Stimulated activated CD4-positive, alpha-beta T cell treated with anti-CD3 and anti-CD28 coated beads, Interleukin-15, amount 100 ng/mL, for 48 hours (primary cell): ENCODE results near the gene GSDME.
"Not testable (repeated sequence)": the region's sequence is repeated elsewhere in the genome, so short reads cannot be mapped to it uniquely, and the experiment has no call there.

Experiments used
- DNase-seq, 2 donors: peaks; one replicate each; pipeline ENCODE4 v3.0.0-alpha.2; 2020; ENCODE audit warnings: low read depth in 2 of 2

The GSDME gene

DNA sequence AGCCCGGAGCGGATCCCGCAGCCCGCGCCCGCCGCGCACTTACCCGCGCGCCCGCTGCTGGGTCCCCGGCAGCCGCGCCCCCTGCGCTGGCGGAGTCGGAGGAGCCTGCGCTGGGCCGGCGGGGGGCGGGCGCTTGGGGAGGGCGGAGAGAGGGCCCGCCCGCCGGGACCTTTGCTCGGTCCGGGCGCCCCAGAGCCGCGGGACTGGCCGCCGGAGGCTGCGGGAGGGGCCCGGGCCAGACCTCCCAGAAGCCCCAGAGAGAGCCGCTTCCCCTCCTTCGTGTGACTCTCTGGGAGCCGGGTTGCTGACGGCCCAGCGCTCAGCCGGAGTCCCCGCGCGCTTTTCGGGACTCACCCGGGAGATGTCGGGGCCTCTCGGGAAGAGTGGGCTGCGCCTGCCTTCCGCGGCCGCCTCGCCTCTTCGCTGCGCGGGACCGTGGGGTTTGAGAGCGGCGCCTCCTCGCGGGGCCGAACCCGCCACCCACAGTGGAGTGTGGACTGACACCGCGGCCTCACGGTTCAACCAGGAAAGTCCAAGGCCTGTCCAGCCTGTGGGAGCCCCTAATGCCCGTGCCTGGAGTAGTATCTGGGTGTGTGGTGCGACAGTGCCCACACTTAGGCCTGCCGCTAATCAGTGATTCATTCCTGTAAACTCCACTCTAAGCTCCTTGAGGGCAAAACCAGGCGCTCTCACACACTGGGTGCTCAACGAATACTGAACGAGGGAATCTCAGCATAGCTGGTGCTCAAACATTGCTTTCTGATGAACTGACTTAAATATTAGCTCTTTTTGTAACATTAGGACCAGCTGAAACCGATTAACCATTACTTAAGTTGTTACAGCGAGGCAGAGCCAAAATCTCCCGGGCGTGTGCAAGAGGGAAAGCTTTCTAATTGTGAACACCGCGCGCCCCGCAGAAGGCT is at the start of gene GSDME:
Gene GSDME (minus strand): TSS at position 112 of the 923 bp plus-strand sequence. CDS start 7,690 bp downstream, outside the sequence.
- DNase-seq: no peak

DNA sequence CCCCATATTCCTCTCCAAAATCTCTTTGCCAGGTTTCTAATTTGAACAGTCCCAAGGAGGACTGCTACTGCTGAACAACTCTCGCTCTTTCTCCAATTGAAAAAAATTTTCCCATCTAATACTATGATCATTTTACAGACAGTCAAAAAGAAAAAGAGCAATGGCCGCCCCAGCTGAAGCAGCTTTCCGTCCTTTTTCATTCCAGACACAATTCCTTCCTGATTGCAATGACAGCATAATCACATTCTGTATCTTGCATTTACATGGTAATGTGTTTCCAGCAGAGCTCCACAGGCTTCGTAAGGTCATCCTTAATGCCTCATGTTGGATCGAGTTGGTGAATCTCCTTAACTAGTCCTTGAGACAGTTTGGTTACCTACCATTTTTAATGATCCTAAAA is 45.0 kb upstream of the GSDME start:
- DNase-seq: no peak

DNA sequence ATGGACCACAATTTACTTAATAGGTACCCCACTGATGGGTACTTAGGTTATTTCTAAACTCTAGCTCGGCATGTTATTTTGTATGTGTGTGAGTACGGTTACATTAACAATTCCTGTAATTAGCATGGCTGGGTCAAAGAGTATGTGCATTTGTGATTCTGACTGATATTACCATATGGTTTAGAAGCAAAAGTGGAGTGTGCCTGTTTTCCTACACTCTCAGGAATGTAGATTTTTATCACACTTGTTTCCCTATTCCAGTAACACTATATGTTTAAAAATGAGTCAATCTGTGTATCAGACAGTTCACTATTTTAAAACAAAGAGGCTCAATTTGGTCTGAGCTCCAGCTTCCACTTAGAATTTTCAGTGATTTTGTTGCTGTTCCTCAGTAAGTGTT is 44.6 kb upstream of the GSDME start:
- DNase-seq: no peak

DNA sequence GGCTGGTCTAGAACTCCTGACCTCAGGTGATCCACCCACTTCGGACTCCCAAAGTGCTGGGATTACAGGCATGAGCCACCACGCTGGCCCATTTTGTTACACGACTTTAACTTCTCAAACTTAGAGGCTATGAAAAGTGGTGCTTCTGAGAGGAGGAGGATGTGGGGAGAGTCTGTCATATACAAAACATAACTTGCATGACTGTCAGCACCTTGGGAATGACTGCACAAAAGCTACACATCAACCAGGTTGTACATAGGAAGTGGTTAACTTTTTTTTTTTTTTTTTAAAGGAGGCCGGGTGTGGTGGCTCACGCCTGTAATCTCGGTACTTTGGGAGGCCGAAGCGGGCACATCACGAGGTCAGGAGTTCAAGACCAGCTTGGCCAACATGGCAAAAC is 43.4 kb upstream of the GSDME start:
- no peak for DNase-seq

DNA sequence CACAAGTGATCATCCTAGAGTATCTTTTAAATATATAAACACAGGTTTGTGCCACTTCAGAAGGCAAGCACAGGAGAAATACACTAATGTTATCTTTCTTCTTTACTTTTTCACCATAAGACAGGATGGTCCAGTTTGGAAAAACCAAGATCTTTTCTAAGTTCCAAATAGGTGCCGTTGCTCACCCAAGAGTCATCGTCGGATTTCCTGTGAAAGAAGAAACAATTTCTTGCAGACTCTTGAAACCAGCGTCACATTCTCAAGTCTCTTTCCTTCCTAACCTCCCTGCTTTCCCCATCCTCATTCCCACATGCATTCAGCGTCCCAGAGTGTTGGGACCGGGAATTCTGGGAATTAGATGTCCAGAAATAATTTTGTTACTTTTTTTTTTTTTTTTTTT is 42.8 kb upstream of the GSDME start:
- no peak for DNase-seq

DNA sequence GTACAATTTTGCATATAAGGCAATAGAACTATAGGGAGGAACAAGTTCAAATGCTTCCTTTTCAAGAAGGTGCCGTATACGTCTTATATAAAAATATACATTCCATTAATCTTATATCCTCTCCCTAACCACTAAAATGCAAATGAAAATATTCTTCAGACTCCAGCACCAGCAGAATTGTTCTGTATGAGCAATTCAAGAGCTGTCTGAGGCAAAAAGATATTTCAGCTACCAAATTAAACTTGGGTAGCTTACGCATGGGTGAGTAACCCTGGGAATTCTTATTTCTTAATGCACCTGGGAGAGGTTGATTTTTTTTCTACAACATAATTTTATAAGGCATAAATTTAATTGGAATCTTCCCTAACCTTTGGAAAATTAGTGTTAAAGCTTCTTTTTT is 42.2 kb upstream of the GSDME start:
- no peak for DNase-seq

DNA sequence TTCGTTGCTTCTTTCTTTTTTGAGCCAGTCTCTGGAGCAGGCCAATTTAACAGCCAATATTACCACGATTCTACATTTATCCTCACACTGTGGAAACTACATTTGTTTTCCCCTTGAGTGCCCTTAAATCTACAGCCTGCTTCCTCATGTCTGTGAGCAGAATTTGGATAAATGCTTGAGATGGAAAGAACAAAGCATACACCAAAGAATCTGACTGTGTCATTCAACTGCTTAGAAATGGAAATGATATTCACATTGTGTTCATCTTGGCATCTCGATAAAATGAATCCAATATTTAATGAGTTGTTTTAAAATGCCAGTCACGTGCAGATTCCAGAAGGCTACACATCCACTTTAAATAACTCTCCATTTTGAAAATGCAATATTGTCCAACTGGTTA is 41.0 kb upstream of the GSDME start:
- no peak for DNase-seq

DNA sequence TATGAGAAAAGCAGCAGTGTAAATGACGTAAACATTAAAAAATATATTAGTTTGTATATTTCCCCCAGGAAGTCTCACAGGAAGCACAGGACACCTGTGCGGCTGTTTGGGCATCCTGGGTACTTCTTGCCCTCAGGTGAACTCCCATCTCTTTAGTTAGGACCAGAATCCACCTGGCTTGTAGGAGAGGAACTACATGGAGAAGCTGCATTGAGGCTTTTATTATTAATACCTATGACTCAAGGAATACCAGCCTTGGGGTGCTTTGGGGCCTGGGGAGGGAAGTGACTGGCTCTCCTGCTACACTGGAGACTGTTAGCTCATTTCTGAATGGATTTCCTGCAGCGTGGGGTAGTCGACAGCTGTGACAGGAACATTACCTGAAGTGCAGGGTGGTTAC is 40.0 kb upstream of the GSDME start:
- no peak for DNase-seq

DNA sequence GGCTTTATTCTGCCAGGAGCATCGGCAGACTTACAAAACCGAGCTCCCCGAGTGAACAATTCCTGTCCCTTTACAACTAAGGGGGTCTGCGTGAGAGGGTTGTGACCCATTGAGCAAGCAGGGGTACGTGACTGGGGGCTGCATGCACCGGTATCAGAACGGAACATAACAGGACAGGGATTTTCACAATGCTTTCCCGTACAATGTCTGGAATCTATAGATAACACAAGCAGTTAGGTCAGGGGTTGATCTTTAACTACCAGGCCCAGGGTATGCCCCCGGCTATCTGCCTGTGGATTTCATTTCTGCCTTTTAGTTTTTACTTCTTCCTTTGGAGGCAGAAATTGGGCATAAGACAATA is 38.1 kb upstream of the GSDME start:
- no peak for DNase-seq

DNA sequence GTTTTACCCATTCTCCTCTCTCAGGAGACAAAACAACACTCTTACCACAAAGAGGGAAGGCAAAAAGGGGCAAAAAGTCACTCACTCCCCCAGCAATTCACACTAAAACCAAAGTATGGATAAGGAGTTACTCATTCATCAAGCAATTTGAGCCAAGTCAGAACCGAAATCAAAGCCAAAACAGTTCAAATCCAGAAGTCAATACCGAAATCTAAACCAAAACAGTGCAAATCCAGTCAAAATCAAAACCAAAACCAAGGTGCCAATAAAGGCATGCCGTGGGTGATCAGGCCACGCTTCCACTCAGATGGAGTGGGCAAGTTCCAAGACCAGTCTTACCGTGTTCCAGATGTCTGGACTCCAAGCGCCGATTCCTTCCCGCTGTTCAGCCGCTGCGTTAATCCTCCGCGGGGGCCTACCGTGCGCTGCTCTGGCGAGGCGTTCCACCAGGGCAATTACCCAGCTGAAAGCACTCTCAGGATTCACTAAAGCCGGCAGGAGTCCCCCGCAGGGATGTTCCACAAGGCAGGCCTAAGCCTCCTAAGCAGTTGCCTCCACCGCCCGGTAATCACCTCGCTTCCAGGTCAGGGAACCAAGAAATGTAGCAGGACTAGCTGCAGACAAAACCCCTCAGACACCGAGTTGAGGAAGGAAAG is 37.6 kb upstream of the GSDME start:
- not testable (repeated sequence) for DNase-seq

DNA sequence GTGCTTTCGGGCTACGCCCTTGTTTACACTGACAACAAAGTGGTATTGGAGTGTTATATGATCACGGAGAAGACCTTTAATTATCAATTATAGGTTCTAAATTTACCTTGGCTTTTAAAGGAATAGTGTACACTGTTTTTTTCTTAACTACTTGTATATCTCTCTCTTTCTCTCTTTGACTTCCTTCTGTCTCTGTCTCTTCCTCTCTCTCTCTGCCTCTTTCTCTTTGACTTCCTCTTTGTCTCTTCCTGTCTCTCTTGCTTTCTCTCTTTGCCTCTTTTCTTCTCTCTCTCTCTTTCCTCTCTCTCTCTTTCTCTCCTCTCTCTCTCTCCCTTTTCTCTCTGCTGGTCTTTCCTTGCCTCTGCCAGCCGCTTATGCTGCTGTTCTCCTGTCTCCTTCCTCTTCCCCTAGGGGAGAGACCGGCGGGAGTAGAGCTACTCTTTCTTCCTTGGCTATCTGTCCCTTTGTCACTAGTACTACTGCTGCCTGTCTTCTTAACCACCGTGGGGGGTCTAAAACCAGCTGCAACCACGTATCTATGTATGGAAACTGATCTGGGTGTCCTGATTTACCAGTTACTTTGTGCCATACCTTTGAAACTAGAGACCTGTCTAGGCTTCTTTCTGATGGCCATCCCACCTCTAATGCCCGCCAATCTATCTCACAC is 36.9 kb upstream of the GSDME start:
- DNase-seq: no peak

DNA sequence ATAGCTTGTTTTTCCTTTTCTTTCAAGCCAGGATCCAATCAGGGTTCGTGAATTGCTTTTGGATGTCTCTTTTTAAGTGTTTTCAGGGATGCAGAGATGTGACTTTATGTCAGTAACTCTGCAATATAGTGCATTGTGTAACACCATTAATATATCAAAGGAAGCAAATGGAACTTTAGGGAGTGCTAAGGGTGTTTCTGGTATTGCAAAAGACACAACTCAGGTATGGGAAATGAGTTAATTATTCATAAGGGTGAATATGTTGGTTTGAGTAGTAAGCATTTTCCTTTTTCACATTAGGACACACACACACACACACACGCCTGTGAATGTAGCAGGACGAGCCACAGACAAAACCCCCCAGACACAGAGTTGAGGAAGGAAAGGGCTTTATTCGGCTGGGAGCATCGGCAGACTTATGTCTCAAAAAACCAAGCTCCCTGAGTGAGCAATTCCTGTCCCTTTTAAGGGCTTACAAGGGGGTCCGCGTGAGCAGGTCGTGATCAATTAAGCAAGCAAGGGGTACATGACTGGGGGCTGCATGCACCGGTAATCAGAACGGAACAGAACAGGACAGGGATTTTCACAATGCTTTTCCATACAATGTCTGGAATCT is 31.8 kb upstream of the GSDME start:
- DNase-seq: no peak

DNA sequence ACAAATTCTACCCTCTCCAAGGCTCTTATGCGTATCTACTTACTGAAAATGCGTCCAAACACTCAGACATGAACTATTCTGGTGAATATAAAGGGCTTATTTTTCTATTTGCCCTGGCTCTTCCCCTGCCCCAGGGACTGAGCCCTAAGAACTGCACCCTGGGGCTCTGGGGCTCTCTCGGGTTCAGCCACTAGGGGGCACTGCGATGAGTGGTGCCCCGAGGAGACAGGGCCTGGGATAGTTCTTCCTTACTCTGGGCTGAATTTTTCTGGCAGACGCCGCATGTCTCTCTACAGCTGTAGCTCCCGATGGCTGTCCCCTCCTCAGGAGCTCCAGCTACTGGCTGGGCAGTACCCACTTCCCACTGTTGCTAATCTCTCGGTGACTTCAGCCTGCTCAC is 30.8 kb upstream of the GSDME start:
- no peak for DNase-seq

DNA sequence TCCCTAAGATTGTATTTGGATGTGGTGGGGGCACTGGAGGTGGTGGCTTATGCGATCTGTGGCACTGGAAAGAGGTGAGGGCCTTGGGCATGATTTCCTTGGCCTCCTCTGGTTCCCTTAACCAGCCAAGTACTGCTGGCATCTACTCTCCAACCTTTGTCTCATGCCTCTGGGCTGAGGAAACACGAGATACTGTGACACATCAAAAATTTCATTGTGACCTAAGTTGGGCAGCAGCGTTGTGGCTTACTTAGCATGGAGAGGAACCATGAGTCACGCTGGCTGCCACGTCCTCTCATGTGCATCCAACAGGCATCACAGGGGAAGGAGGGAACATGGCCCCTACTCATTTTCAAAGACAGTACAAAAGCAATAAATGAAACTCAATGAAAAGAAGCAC is 29.7 kb upstream of the GSDME start:
- peak; percentile 15 to 17 for DNase-seq

DNA sequence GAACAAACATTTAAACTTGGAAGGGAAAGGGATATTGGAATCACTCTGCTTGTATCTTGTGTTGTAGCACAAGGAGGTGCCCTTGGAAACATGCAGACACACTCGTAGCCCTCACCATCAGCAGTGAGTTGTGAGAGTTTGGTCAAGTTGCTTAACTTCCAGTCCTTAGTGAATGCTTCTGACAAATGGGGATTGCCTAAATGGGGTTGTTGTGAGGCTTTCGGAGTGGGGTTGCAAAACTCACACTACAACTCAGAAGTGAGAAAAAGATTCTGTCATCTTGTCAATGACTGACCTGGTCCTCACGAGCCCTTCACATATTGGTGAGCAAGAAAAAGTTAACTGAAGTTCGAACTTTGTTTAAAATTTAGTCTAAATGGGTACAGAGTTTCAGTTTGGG is 29.0 kb upstream of the GSDME start:
- no peak for DNase-seq

DNA sequence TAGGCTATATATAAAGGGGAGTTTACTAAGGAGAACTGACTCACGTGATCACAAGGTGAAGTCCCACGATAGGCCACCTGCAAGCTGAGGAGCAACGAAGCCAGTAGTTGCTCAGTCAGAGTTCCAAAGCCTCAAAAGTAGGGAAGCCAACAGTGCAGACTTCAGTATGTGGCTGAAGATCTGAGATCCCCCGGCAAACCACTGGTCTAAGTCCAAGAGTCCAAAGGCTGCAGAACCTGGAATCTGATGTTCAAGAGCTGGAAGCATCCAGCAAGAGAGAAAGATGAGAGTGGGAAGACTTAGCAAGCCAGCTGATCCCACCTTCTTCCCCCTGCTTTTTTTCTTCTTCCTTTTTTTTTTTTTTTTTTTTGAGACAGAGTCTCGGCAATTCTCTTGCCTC is 27.0 kb upstream of the GSDME start:
- no peak for DNase-seq

DNA sequence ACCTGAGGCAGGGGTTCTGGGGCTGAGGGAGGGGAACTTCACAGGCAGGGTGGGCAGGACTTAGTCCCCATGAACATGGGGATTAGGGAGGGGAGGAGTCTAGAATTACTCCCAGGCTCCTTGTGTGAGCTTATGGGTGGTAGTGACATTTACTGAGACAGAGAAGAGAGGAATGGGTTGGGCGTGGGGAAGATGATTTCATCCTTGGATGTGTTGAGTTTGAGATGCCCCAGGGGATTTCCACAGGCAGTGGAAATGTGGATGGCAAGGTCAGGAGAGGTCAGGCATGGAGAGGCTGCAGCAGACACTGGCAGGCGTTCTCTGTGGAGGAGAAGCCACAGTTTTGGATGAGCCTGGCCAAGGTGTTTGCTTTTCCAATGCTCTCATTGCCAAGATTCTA is 26.4 kb upstream of the GSDME start:
- no peak for DNase-seq

DNA sequence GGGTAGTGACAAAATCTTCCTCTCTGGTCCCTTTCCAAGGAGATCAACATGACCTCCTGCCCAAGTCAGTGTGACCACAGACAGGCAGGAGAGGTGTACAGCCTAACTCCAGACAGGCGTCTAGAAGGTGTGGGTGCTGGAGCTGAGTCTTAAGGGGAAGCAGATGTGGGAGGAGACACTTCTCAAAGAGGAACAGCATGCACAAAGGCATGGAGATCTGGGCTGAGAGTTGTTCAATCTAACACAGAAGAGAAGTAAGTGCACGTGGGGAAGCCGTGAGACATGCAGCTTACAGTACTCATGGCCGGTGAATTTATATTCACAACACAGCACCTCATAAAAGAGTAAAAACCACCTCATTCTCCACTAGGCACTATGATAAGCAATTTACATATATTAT is 23.8 kb upstream of the GSDME start:
- no peak for DNase-seq

DNA sequence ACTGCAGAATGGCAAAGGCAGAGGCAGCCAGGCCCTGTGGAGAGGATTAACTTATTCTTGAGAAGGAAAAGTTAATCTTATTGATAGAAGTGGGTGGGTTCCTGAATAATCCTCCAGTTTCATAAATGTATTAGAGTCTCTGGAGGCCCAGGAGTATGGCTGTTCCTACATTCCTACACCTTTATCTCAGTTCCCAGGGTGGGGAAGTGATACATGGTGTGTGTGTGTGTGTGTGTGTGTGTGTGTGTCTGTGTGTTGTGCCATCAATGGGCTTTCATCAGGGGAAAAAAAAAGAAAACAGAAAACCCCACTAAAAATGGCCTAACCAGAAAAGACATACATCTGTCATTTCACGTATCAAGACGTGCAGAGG is 22.0 kb upstream of the GSDME start:
- DNase-seq: no peak

DNA sequence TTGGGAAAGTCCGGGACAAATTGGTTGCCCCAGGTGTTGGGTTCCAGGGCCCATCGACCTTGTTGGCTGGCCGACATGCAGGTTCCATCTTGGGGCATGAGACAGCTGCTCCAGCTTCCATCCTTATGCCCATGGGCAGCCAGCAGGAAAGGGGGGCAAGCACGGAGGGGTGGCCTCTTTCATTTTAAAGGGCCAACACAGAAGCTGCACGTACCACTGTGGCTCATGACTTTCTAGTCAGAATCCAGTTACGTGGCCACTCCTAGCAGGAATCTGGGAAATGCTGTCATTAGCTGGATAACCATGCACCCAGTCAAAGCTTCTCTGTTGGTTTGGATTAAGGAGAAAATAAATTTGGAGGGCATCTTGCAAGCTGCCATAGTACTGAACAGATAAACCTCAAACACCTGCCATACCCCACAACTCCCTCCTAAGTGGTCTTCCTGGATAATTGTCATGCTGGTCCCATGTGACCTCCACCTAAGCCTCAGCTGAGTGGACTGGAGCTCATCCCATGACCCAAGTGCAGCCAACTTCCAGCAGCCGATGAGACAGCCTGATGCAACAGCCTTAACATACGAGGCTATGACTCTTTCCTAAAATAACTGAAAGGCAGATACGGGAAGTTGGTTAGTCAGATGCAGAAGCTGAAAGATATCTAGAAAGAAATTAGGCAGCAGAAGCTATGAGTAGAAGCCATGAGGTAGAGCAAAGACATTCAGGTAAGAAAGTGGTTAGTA is 21.4 kb upstream of the GSDME start:
- no peak for DNase-seq

DNA sequence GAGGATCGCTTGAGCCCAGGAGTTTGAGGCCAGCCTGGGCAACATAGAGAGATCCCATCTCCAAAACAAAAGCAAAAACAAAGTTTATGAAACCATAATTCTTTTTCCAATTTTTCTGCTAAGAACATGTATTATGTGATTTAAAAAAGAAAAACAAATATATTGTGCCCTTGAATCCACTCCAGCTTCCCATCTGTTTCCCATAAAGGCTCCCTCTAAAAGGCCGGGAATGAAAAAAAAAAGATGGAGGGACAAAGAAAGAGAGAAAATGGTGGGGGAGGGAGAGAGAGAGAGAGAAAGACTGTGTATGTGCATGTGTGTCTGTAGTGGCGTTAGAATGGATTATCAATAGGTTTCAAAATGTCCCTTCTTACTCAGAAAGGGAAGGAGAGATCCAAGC is 20.5 kb upstream of the GSDME start:
- no peak for DNase-seq

DNA sequence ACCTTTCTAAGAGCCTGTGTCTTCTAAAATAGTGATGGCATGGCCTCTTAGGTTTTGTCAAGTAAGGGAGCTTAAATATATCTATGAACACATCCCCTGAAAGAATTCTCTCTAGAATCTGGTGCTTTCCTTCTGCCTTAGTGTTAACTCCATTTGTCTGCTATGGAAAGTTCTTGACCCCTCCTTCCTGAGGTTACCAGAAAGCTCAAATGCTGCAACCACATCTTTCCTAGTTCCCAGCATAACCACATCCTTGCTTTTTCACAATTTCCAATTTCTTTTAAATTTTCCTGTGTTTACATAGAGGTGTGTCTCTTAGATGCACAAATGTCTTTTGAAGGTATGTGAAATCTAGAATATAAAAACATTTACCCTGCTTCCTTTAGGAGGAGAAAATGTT is 16.4 kb upstream of the GSDME start:
- no peak for DNase-seq
